Measurements from ENCODE around the gene RLN3. TPM values are rescaled to one million over a fixed set of nuclear protein-coding genes. Genes with fewer than 3 reads are reported as not detected.

The RLN3 gene
- polyA plus RNA-seq, 1 donor (not counting 4 experiments of a cell fraction or from before 2014, with no cell fraction given) = not detected

DNA sequence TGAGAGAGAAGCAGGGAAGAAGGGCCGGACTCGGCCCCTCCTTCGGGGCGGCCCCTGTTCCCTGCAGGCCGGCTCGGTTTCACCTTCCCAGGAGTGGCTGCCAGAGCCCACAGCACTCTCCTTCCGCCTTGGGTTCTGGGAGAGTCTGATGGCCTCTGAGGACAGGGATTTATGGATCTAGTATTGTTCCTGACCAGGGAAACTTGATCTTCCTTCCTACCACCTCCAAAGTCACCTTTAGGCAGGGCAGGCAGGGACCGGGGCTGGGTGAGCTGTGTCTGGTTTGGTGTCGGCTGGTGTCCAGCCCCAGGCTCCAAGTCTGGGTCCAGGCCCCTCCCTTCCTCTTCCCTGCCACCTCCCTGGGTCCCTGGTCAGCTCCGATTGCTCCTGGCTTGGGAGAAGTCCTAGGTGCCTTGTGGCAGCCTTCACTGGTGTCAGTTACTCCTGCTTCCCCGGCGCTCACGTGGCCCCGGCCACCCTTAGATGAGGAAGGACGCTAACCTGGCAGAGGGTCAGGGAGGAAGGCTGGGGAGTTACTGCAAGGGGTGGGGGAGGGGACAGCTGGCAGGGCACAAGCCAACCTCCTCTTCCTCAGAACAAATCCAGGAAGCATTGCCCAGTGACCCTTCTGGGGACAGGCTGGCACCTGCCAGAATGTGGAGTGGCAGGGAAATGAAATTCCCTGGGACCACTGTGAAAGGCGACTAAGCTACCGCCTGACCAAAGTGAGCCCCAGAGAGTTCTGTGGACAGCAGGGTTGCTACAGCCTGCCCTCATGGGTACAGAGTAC lies 40.7 kb upstream of the RLN3 start:
- Histone ChIP-seq H3K9ac (ENCODE audit: control insufficient read depth, extremely low read depth, insufficient read depth, low read length) (no peak overlapping the region), H3K27me3 (ENCODE audit: control insufficient read depth, extremely low read depth, insufficient read depth, low read length) (no peaks in the 10 kb centered on the region), H3K9me3 (ENCODE audit: control insufficient read depth, low read depth, low read length) (no peaks in the 10 kb centered on the region), H3K4me2 (ENCODE audit: control insufficient read depth, extremely low read depth, insufficient read depth, low read depth, low read length) (no peak overlapping the region), H2AFZ (ENCODE audit: control insufficient read depth, low read length) (no peak overlapping the region), H3K4me1 (ENCODE audit: control insufficient read depth, extremely low read depth, insufficient read depth, low read length) (peaks cover 8% of the 10 kb centered on the region), H3K27ac (ENCODE audit: control insufficient read depth, insufficient read depth, low read length) (no peak overlapping the region), H3K4me3 (ENCODE audit: control insufficient read depth in 2 of 3, extremely low read depth in 1 of 3, insufficient read depth in 2 of 3, low read depth in 1 of 3, low read length in 3 of 3) (no peak overlapping the region), H3K9me1 (ENCODE audit: control insufficient read depth, extremely low read depth, insufficient read depth, low read length) (no peaks in the 10 kb centered on the region), H3K79me2 (ENCODE audit: control insufficient read depth, insufficient read depth, low read length) (no peaks in the 10 kb centered on the region), H3K36me3 (ENCODE audit: control insufficient read depth in 2 of 2, extremely low read depth in 1 of 2, insufficient read depth in 2 of 2, low read length in 2 of 2) (peaks cover 3 to 12% of the 10 kb centered on the region in 2 experiments), H4K20me1 (ENCODE audit: control insufficient read depth, extremely low read depth, insufficient read depth, low read length) (no peaks in the 10 kb centered on the region)
- no peak for FAIRE-seq
- no peak for DNase-seq (ENCODE audit: low read depth, low spot score)
- TF ChIP-seq, protein P1, sequence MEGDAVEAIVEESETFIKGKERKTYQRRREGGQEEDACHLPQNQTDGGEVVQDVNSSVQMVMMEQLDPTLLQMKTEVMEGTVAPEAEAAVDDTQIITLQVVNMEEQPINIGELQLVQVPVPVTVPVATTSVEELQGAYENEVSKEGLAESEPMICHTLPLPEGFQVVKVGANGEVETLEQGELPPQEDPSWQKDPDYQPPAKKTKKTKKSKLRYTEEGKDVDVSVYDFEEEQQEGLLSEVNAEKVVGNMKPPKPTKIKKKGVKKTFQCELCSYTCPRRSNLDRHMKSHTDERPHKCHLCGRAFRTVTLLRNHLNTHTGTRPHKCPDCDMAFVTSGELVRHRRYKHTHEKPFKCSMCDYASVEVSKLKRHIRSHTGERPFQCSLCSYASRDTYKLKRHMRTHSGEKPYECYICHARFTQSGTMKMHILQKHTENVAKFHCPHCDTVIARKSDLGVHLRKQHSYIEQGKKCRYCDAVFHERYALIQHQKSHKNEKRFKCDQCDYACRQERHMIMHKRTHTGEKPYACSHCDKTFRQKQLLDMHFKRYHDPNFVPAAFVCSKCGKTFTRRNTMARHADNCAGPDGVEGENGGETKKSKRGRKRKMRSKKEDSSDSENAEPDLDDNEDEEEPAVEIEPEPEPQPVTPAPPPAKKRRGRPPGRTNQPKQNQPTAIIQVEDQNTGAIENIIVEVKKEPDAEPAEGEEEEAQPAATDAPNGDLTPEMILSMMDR (optimal IDR thresholded peaks at IDR 0.05 in 1 of 3, IDR thresholded peaks at IDR 0.05 in 1 of 3, conservative IDR thresholded peaks at IDR 0.05 in 1 of 3; ENCODE audit: extremely low read depth in 1 of 3, insufficient read depth in 2 of 3, low read length in 3 of 3) = no peak
- TF ChIP-seq EZH2 (IDR thresholded peaks at IDR 0.05; ENCODE audit: low read length) = no peak
- dilution Hi-C loops (cut with MboI; ENCODE audit: extremely low pct_ligation_motif_present, low sequenced_read_pairs) = no loop called here

DNA sequence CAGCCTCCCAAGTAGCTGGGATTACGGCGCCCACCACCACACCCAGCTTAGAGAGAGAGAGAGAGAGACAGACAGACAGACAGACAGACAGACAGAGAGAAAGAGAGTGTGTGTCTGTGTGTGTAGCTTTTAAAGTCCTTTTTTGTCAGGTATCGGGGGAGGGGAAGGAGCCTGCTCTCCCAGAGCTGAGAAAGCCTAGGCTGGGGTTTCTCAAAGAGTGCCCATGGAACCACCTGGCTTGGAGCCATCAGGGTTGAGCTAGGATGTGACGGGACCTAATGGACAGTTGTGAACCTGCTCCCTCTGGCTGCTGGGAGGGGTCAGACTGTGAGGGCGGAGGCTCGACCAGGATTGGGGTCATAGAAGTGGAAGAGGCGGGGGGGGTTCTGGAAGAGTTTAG lies 38.5 kb upstream of the RLN3 start:
- Histone ChIP-seq H3K4me3 (ENCODE audit: control insufficient read depth in 2 of 3, extremely low read depth in 1 of 3, insufficient read depth in 2 of 3, low read depth in 1 of 3, low read length in 3 of 3) (no peak overlapping the region), H2AFZ (ENCODE audit: control insufficient read depth, low read length) (no peak overlapping the region), H3K27me3 (ENCODE audit: control insufficient read depth, extremely low read depth, insufficient read depth, low read length) (no peaks in the 10 kb centered on the region), H3K4me2 (ENCODE audit: control insufficient read depth, extremely low read depth, insufficient read depth, low read depth, low read length) (no peak overlapping the region), H3K4me1 (ENCODE audit: control insufficient read depth, extremely low read depth, insufficient read depth, low read length) (peaks cover 8% of the 10 kb centered on the region), H4K20me1 (ENCODE audit: control insufficient read depth, extremely low read depth, insufficient read depth, low read length) (no peaks in the 10 kb centered on the region), H3K79me2 (ENCODE audit: control insufficient read depth, insufficient read depth, low read length) (no peaks in the 10 kb centered on the region), H3K9me1 (ENCODE audit: control insufficient read depth, extremely low read depth, insufficient read depth, low read length) (no peaks in the 10 kb centered on the region), H3K36me3 (ENCODE audit: control insufficient read depth in 2 of 2, extremely low read depth in 1 of 2, insufficient read depth in 2 of 2, low read length in 2 of 2) (peaks cover 2 to 11% of the 10 kb centered on the region in 2 experiments), H3K27ac (ENCODE audit: control insufficient read depth, insufficient read depth, low read length) (no peak overlapping the region), H3K9ac (ENCODE audit: control insufficient read depth, extremely low read depth, insufficient read depth, low read length) (no peak overlapping the region), H3K9me3 (ENCODE audit: control insufficient read depth, low read depth, low read length) (no peaks in the 10 kb centered on the region)
- dilution Hi-C loops (cut with MboI; ENCODE audit: extremely low pct_ligation_motif_present, low sequenced_read_pairs) = no loop called here
- DNase-seq (ENCODE audit: low read depth, low spot score) (no peak), FAIRE-seq (no peak)
- TF ChIP-seq, protein P1 (optimal IDR thresholded peaks at IDR 0.05 in 1 of 3, IDR thresholded peaks at IDR 0.05 in 1 of 3, conservative IDR thresholded peaks at IDR 0.05 in 1 of 3; ENCODE audit: extremely low read depth in 1 of 3, insufficient read depth in 2 of 3, low read length in 3 of 3) = no peak
- no peak for TF ChIP-seq EZH2 (IDR thresholded peaks at IDR 0.05; ENCODE audit: low read length)

Measured in keratinocyte (primary cell).